GM20000 (cell line): Measurements from ENCODE around the gene TMED5.
A peak's percentile ranks its signal among the peaks of the same experiment; 100 is the strongest.

ENCODE experiments used
- DNase-seq: peaks from one replicate; pipeline ENCODE4 v3.0.0; 2012; ENCODE audit warnings: low spot score
- CTCF ChIP-seq: IDR thresholded peaks from 2 replicates; pipeline ENCODE4 v1.5.1; 2012; ENCODE audit warnings: mild to moderate bottlenecking, control low read depth; ENCODE audit errors: extremely low read depth, missing control alignments

The TMED5 gene

GRCh38 chr1:93120614-93121013 is 59.6 kb downstream of the TMED5 start:
- no peak for TF ChIP-seq CTCF
- DNase-seq, result no peak

- TF ChIP-seq CTCF, result no peak
- no peak for DNase-seq
These were observed 65.8 kb downstream of the TMED5 start for GRCh38 chr1:93114391-93114790.

GRCh38 chr1:93113127-93113526 is 67.1 kb downstream of the TMED5 start:
- no peak for TF ChIP-seq CTCF
- DNase-seq, result no peak

- no peak for DNase-seq
- TF ChIP-seq CTCF, result no peak
These were observed 68.7 kb downstream of the TMED5 start for GRCh38 chr1:93111561-93111960.

GRCh38 chr1:93111065-93111464 is 69.1 kb downstream of the TMED5 start:
- no peak for TF ChIP-seq CTCF

GRCh38 chr1:93109578-93109977 is 70.6 kb downstream of the TMED5 start:
- no peak for TF ChIP-seq CTCF

More at GRCh38 chr1:93111065-93111464, 69.1 kb downstream of the TMED5 start:
- peak; percentile 5 for DNase-seq

GRCh38 chr1:93108335-93108734 is 71.9 kb downstream of the TMED5 start:
- no peak for DNase-seq
- TF ChIP-seq CTCF, result no peak

More at GRCh38 chr1:93109578-93109977, 70.6 kb downstream of the TMED5 start:
- no peak for DNase-seq
